Small intestine (tissue), 7 donors: Measurements from ENCODE around the gene BRIP1. TPM values are rescaled to one million over a fixed set of nuclear protein-coding genes. Genes with fewer than 3 reads are reported as not detected.

Source experiments
- DNase-seq, 2 donors: peaks; one replicate each; pipeline versions ENCODE4 v3.0.0 to v3.0.0-alpha.2; 2013
- FAIRE-seq: peaks from 2 replicates; lab custom pipeline; 2012; peaks lifted over from hg19 to GRCh38; lab: Jason Lieb, UNC
- H3K27ac ChIP-seq, 3 donors: one replicate each; pipeline ENCODE4 v1.5.1; 2013; ENCODE audit warnings: low read length in 2 of 3, mild to moderate bottlenecking in 2 of 3, control low read depth in 1 of 3, inconsistent platforms in 1 of 3, low read depth in 1 of 3, moderate library complexity in 1 of 3
- H3K27me3 ChIP-seq, 3 donors: one replicate each; pipeline ENCODE4 v1.6.1; 2013; ENCODE audit warnings: low read length in 3 of 3, inconsistent platforms in 1 of 3; ENCODE audit not compliant: control insufficient read depth in 3 of 3, insufficient read depth in 3 of 3
- H3K36me3 ChIP-seq, 3 donors: one replicate each; pipeline ENCODE4 v1.6.1; 2013; ENCODE audit warnings: low read length in 3 of 3, inconsistent platforms in 1 of 3, low read depth in 1 of 3, mild to moderate bottlenecking in 1 of 3, moderate library complexity in 1 of 3; ENCODE audit not compliant: control insufficient read depth in 3 of 3, insufficient read depth in 2 of 3
- H3K4me1 ChIP-seq, 3 donors: one replicate each; pipeline ENCODE4 v1.6.1; 2013; ENCODE audit warnings: low read length in 2 of 3, inconsistent platforms in 1 of 3, low read depth in 1 of 3, mild to moderate bottlenecking in 1 of 3, moderate library complexity in 1 of 3; ENCODE audit not compliant: control insufficient read depth in 3 of 3, insufficient read depth in 2 of 3
- H3K4me3 ChIP-seq, 3 donors: one replicate each; pipeline ENCODE4 v1.5.1; 2013; ENCODE audit warnings: low read length in 3 of 3, control low read depth in 1 of 3, inconsistent platforms in 1 of 3, low read depth in 1 of 3, mild to moderate bottlenecking in 1 of 3, moderate library complexity in 1 of 3
- H3K9me3 ChIP-seq, 2 donors: one replicate each; pipeline ENCODE4 v1.6.1; 2013; ENCODE audit warnings: low read depth in 1 of 2, low read length in 1 of 2; ENCODE audit not compliant: control insufficient read depth in 2 of 2, insufficient read depth in 1 of 2
- WGBS, 3 donors: extraction: QIAGEN DNeasy Blood & Tissue Kit; methylation state at CpG; one replicate each; pipeline ENCODE4 v1.1.7; 2013; 5-methylcytosine and 5-hydroxymethylcytosine counted together
- polyA plus RNA-seq, 4 donors: library from polyadenylated mRNA; stranded (reverse) in 3 of 4; unstranded in 1 of 4; fragments of 200-250 nt in 3 of 4; fragments of 120-200 nt in 1 of 4; gene quantifications; one replicate each; pipeline versions ENCODE4 v1.2.1 to v1.2.3, GENCODE V29; 2013
- donor health status: healthy with polysubstance abuse.
- donor health status: control.
- donor health status: control.
- donor health status: Bipolar disorder and iron deficiency.
- donor health status: healthy.

The BRIP1 gene
- polyA plus RNA-seq, 4 donors = 0.27 to 6.4 (median 1.3) TPM

DNA sequence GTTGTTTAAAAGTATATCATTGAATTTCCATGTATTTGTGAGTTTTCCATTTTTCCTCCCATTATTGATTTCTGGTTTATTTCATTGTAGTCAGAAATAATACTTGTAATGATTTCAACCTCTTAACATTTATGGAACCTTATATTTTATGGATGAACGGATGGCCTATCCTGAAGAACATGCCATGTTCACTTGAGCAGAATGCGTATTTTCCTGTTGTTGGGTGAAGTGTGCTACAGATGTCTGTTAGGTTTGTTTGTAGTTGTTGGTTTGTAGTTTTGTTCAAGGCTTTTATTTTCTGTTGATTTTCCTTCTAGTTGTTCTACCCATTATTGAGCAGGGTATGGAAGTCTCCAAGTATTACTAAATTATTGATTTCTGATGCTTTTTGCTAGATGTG is 165.1 kb downstream of the BRIP1 start:
- FAIRE-seq (no peak), DNase-seq (no peak)
- H3K9me3 ChIP-seq = peaks cover 0 to 20% of the 10 kb centered on the region in 2 donors
- H3K27me3 ChIP-seq = no peaks in the 10 kb centered on the region
- WGBS, 3 donors = 94 to 98% (median 96%) methylated on average over 2 of the region's 2 CpGs
- H3K4me3 ChIP-seq = no peak overlapping the region
- H3K36me3 ChIP-seq = no peaks in the 10 kb centered on the region
- no peaks in the 10 kb centered on the region for H3K4me1 ChIP-seq
- no peak overlapping the region for H3K27ac ChIP-seq

DNA sequence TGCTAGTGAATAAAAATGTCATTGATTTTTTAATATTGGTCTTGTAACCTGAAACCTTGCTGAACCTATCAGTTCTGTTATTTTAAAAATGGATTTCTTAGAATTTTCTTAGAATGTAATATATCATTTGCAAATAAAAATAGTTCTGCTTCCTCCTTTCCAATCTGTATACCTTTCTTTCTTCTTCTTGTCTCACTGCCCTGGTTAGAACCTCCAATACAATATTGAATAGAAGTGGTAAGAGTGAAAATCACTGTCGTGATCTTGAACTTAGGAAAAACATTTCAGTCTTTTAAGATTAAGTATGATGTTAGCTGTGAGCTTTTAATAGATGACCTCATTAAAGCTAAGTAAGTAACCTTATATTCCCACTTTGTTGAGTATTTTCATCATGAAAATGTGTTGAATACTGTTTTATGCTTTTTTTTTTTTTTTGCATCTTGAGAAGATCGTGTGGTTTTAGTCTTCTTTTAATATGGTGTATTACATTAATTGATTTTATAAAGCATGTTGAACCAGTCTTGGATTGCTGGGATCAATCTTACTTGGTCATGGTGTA is 167.5 kb downstream of the BRIP1 start:
- Histone ChIP-seq H3K27ac (no peak overlapping the region), H3K9me3 (peaks cover 0 to 10% of the 10 kb centered on the region in 2 donors), H3K4me1 (no peaks in the 10 kb centered on the region), H3K27me3 (no peaks in the 10 kb centered on the region), H3K4me3 (no peak overlapping the region), H3K36me3 (no peaks in the 10 kb centered on the region)
- no peak for DNase-seq
- 94 to 98% (median 95%) methylated on average over 2 of the region's 2 CpGs for WGBS, 3 donors
- FAIRE-seq = no peak

GRCh38 chr17:61694095-61694494 is 169.2 kb downstream of the BRIP1 start:
- H3K4me3 ChIP-seq = no peak overlapping the region
- H3K27me3 ChIP-seq = no peaks in the 10 kb centered on the region
- 93 to 100% (median 97%) methylated on average over 1 of the region's 1 CpG for WGBS, 3 donors
- H3K36me3 ChIP-seq = no peaks in the 10 kb centered on the region
- H3K27ac ChIP-seq = no peak overlapping the region
- H3K4me1 ChIP-seq = no peaks in the 10 kb centered on the region
- FAIRE-seq (no peak), DNase-seq (no peak)
- H3K9me3 ChIP-seq = peaks cover 0 to 5% of the 10 kb centered on the region in 2 donors

- Histone ChIP-seq H3K27ac (no peak overlapping the region), H3K36me3 (peaks cover 0 to 5% (median 0%) of the 10 kb centered on the region in 3 donors), H3K27me3 (no peaks in the 10 kb centered on the region), H3K9me3 (no peaks in the 10 kb centered on the region), H3K4me1 (no peaks in the 10 kb centered on the region), H3K4me3 (no peak overlapping the region)
- FAIRE-seq (no peak), DNase-seq (no peak)
- 92 to 95% (median 93%) methylated on average over 3 of the region's 3 CpGs for WGBS, 3 donors
Measured at GRCh38 chr17:61689610-61690180, 173.6 kb downstream of the BRIP1 start.

DNA sequence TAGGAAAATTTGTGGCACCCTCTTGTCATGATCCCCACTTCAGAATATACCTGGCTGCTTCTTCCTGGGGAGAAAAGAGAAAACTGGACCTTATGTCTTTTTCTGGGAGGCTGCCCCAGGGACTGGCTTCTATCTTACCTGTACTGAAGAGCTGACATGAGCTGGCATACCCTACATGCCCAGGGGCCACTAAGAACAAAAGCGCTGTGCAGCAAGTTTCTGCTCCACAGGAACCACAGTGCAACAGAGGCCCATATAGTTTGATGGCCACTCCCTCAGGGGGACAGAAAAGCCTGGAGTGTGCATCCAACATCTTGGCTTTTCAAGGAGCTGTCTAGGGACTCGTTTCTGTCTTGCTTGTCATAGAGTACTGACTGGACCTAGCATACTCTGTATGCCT is 175.6 kb downstream of the BRIP1 start:
- no peak for DNase-seq
- peaks cover 0 to 5% (median 0%) of the 10 kb centered on the region in 3 donors for H3K36me3 ChIP-seq
- no peaks in the 10 kb centered on the region for H3K9me3 ChIP-seq
- no peak for FAIRE-seq
- H3K4me3 ChIP-seq = no peak overlapping the region
- H3K27ac ChIP-seq = no peak overlapping the region
- WGBS, 3 donors = 94 to 96% (median 95%) methylated on average over 2 of the region's 2 CpGs
- H3K27me3 ChIP-seq = no peaks in the 10 kb centered on the region
- no peaks in the 10 kb centered on the region for H3K4me1 ChIP-seq

DNA sequence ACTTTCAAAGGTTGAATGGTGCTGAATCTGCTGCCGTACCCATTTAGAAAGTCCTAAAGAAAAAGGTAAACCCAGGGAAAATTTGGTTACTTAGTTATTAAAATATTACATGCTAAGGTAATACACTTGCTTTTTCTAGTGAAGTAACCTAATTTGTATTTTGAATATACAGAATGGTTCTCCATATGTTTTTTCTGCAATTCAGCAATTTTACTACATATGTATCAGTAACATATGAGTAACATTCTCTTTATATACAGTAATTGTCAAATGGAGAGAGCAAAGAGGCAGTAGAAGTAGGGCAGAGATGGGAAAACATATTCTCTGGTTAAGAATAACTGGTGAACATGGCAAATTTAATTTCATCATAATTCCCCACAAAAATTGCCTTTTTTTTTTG is 177.2 kb downstream of the BRIP1 start:
- H3K9me3 ChIP-seq = no peaks in the 10 kb centered on the region
- H3K27me3 ChIP-seq = no peaks in the 10 kb centered on the region
- WGBS, 3 donors = 97 to 100% (median 99%) methylated on average over 1 of the region's 1 CpG
- H3K27ac ChIP-seq = no peak overlapping the region
- H3K4me3 ChIP-seq = no peak overlapping the region
- peaks cover 0 to 5% (median 0%) of the 10 kb centered on the region in 3 donors for H3K36me3 ChIP-seq
- FAIRE-seq (no peak), DNase-seq (no peak)
- H3K4me1 ChIP-seq = no peaks in the 10 kb centered on the region

DNA sequence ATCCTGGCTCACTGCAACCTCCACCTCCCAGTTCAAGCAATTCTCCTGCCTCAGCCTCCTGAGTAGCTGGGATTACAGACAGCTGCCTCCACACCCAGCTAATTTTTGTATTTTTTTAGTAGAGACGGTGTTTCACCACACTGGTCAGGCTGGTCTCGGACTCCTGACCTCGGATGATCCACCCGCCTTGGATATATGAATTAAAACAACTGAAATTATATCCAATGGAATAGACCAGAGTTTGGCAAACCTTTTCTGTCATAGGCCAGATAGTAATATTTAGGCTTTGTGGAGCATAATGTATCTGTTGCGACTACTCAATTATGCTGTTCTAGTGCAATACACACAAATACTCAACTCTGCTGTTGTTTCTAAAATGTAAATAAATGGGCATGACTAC is 178.5 kb downstream of the BRIP1 start:
- Histone ChIP-seq H3K4me1 (no peaks in the 10 kb centered on the region), H3K27me3 (no peaks in the 10 kb centered on the region), H3K4me3 (no peak overlapping the region), H3K9me3 (peaks cover 0 to 3% of the 10 kb centered on the region in 2 donors), H3K27ac (no peak overlapping the region), H3K36me3 (peaks cover 0 to 5% (median 0%) of the 10 kb centered on the region in 3 donors)
- no peak for DNase-seq
- FAIRE-seq = no peak
- WGBS, 3 donors = 98 to 99% (median 98%) methylated on average over 5 of the region's 5 CpGs

DNA sequence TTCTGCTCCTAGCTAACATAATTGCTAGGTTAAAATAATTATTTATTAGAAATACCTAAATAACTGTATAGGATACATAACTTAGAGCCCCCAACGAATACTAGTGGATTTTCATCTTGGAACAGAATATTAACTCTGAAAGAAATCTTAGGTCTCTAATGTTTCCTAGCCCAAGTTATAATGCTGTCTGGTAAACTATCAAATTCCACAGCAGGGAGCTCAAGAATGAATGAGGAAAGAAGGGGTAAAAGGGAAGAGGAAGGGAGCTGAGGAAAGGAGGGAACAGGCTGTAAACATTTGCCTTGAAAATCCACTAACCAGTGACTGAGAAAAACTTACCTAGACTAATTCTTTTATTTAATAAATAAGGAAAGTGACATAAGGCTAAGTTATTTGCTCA is 179.2 kb downstream of the BRIP1 start:
- FAIRE-seq = no peak
- Histone ChIP-seq H3K4me3 (no peak overlapping the region), H3K27ac (no peak overlapping the region), H3K27me3 (no peaks in the 10 kb centered on the region), H3K4me1 (no peaks in the 10 kb centered on the region), H3K36me3 (peaks cover 0 to 5% (median 0%) of the 10 kb centered on the region in 3 donors), H3K9me3 (peaks cover 0 to 3% of the 10 kb centered on the region in 2 donors)
- DNase-seq = no peak
- WGBS, 3 donors = 89 to 97% (median 97%) methylated on average over 1 of the region's 1 CpG
